Islet of Langerhans (tissue), 1 donor: ENCODE measurements around the gene GABRR2.
"Not testable (repeated sequence)": the region's sequence is repeated elsewhere in the genome, so short reads cannot be mapped to it uniquely, and the experiment has no call there.

Experiments
- FAIRE-seq: peaks from one replicate; lab custom pipeline; 2011; peaks lifted over from hg19 to GRCh38; lab: Jason Lieb, UNC

The GABRR2 gene

GRCh38 chr6:89323511-89323971 is 8.4 kb upstream of the GABRR2 start:
- FAIRE-seq, result no peak

DNA sequence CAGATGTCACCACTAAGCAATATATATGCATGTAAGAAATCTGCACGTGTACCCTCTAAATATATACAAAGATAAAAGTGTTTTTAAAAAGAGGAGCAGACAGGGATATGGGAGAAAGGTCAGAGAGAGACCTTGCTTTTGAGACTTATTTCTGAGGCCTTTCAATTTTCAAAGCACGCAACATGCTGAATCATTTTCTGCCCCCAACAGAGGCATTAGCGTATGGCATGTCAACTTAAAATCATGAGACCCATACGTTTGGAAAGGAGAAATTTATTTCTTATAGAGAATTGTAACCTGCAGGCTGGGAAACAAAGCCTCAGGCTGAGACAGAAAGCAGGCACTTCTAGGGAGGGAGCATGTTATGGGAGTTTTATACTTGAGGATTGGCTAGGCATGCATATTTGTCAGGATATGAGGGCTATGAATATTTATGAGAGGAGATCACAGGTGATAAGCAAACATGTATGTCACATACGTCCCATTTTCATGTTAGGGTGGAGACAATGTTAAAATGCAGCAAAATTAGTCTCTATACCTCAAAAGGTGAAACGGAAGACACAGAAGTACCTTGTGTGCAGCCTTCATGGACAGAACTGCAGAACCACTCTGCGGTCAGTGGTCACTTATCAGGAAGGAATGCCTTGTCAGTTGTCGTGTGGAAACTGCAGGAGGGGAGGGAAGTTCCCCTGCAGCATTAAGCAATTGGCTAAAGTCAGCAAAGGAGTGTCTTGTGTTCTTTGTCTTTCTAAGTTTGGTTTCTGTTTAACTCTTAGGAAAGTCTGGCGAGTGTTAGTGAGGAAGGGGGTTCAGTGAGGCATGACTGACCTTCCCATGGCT is 6.3 kb upstream of the GABRR2 start:
- no peak for FAIRE-seq

DNA sequence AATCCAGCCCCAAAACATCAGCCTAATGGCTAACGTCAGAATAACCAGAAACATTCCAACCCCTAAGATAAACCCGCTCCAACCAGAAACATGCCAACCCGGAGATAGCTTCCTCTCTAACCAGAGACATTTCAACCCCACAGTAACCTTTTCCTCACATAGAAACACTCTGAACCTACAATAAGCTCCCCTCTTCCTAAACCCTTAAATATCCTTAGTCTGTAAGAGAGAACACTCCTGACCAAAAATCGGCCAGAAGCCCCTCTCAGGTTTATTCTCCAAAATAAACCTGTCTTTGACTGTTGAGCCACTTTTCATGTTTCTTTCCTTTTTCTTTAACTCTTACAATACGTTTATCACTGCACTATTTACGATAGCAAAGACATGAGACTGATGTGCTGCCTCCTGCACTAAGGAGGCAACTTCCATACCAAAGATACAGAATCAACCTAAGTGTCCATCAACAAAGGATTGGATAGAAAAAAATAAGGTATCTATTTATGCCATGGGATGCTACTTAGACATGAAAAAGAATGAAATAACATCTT is 5.0 kb upstream of the GABRR2 start:
- no peak for FAIRE-seq

DNA sequence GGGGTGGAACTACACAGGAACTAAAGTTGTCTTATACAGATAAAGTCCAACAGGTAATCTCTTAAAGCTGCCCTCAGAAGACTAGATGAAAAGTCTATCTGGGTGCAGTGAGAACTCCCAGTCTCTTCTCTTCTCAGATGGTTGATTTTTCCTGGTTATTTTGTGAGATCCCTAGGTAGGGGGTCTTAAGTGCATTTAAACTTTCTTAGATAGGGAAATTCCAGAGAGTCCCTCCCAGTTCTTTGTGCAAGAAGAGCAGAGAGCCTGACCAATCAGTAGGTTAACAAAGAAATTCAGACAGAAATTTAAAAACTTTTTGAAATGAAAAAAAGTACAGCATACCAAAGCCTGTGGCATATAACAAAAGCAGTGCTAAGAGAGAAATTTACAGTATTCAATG is 2.0 kb upstream of the GABRR2 start:
- no peak for FAIRE-seq

GRCh38 chr6:89314692-89315091 is 407 bp downstream of the GABRR2 start:
- FAIRE-seq, result no peak

DNA sequence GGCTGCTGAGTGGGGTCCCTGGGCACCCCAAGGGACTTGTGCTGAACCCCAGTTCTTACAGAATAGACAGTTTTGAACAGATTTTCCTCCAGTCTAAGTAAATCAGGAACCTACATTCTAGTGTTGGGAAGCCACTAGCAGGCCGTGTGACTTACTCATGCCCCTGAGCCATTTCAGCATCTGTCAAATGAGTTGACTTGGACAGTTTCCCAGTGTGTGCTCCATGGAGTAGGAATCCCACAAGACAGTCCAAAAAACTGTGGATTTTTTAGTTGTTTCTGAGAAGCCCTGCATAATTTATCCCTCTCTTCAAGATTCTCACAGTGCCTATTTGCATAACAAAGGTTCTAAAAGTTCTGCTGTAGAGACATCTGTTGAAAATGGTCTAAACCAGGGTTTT is 2.1 kb downstream of the GABRR2 start:
- no peak for FAIRE-seq

- FAIRE-seq, result no peak
These were observed 3.1 kb downstream of the GABRR2 start for GRCh38 chr6:89311853-89312531.

DNA sequence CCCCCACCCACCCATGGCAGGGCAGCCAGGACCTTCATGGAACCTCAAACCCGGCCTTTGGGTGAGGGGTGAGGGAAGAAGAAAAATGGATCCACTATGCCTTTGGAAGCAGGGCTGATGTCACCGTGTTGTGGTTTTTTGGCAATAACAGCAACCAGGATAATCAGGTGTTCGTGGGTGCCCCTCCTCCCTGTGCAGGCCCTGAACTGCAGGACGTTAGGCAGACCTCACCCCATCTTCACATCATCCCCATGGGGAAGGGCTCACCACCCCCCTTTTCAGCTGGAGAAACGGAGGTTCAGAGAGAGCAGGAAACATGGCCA is 3.6 kb downstream of the GABRR2 start:
- FAIRE-seq, result no peak

DNA sequence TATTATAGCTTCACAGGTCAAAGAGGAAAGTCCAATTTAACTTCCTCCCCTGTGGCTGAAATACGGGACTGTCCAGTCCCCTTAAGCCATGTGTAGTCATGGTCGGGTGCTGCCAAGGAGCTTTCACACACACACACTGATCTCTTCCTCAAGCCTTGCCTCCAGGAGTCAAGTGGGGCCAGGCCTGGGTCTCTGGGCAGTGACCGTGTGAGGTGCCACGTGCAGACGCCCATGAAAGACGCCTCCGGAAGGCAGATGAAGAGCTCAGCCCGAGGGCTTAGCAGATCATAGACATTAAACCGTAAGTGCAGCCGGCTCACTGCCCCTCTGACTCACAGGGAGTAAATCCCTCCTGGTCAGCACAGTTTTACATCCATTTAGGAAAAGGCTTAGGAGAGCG is 4.2 kb downstream of the GABRR2 start:
- FAIRE-seq, result no peak

DNA sequence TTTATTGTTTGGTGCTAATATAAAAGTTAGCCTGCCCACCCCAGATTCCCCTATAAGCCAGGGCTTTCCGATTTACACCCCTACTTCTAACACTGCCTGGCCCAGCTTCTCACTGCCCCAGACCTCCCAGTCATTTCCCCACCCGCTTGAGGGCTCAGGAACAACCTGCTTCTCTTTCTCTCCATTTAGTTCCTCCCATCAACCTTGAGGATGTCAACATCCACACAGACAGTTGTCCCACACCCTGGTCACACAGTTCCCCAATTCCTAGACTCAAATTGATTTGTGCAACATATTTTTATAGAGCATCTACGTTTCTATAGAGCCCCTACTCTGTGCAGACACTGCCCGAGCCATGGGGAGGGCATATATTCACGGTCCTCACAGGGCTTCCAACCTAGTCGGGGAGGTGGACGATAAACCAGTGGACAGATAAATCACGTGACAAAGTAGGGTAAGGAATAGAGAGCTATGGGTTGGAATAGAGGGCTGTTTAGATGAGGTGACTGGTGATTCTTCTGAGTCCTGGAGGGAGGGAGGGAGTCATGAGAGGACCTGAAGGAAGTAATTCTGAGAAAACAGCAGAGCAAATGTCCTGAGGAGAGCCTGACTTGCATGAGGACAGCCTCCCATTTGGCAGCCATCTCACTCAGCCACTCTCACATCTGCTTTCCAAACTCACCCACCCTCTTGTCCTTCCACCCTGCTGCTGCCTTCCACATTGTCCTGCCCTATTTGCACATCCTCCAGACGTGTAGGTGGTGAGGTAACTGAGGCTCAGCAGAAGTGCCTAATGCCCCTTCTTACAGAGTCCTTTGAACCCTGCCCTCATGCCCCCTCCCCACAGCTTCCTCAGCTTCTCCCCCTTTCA is 6.3 kb downstream of the GABRR2 start:
- FAIRE-seq, result no peak

GRCh38 chr6:89304517-89304916 is 10.6 kb downstream of the GABRR2 start:
- not testable (repeated sequence) for FAIRE-seq

GRCh38 chr6:89302936-89303335 is 12.2 kb downstream of the GABRR2 start:
- no peak for FAIRE-seq

DNA sequence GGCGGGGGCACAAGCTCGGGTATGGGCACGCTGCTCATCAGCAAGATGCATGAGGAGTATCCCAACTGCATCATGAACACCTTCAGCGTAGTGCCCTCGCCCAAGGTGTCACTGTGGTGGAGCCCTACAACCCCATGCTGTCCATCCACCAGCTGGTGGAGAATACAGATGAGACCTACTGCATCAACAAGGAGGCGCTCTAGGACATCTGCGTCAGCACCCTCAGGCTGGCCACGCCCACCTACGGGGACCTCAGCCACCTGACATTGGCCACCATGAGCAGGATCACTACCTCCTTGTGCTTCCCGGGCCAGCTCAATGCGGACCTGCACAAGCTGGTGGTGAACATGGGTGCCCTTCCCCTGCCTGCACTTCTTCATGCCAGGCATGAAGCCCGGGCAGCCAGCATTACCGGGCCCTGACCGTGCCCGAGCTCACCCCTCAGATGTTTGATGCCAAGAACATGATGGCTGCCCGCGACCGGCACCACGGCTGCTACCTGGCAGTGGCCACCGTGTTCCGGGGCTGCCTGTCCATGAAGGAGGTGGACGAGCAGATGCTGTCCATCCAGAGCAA is 12.8 kb downstream of the GABRR2 start:
- FAIRE-seq, result no peak

DNA sequence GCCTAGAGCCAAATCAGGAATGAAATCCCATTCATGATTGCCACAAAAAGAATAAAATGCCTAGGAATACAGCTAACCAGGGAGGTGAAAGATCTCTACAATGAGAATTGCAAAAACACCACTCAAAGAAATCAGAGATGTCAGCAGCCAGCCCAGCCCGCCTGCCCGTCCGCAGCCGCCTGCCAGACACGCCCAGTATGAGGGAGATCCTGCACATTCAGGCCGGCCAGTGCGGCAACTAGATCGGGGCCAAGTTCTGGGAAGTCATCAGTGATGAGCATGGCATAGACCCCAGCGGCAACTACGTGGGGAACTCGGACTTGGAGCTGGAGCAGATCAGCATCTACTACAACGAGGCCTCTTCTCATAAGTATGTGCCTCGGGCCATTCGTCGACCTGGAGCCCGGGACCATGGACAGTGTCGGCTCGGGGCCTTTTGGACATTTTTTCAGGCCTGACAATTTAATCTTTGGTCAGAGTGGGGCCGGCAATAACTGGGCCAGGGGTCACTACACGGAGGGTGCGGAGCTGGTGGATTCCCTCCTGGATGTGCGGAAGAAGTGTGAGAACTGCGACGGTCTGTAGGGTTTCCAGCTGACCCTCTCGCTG is 13.4 kb downstream of the GABRR2 start:
- FAIRE-seq, result no peak

DNA sequence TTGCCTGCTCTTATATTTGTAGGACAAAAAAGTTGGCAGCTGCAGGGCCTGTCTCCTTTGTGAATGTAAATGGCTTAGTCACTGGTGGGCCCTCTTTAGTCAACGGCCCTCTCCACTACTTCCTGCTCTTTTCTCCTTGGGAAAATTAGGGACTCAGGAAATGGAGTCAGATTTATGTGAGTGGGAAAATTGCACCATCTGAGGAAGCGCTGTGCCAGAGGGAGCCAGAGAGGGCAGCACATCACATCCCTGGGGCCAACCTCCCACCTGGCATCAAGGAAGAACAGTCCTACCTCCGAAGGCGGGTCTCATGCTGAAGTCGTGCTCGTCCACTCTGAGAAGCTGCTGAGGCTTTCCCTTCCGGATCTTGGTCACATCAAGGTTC is 15.6 kb downstream of the GABRR2 start:
- no peak for FAIRE-seq

DNA sequence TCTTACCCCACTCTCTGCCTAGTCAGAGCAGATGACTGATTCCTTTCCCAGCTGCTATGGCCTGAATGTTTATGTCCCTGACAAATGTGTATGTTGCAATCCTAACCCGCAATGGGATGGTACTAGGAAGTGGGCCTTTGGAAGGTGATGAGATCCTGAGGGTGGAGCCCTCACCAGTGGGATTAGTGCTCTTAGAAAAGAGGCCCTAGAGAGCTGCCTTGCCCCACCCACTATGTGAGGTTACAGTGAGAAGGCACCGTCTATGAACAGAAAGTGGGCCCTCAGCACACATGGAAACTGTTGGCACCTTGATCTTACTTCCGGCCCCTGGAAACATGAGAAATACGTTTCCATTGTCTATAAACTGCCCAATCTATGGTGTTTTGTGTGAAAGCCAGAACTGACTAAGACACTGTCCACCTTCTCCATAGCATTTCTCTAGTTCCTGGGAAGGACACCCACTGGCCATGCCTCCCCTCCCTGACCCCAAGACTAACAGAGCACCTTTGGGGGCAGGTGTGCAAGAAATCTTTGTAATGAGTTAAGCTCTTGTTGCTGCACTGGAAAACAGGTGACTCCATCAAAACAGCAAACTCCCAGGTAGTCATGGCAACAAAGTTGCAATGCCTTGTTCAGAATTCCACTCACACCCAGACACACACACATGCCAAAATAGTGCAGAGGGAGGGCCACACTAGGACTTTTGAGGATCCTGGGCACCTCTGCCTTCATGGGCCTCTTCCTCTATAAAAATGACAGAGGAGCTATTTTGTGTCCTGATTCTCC is 16.2 kb downstream of the GABRR2 start:
- no peak for FAIRE-seq

GRCh38 chr6:89297695-89298351 is 17.3 kb downstream of the GABRR2 start:
- FAIRE-seq, result no peak

- FAIRE-seq, result no peak
These were observed 19.1 kb downstream of the GABRR2 start for GRCh38 chr6:89295981-89296380.

DNA sequence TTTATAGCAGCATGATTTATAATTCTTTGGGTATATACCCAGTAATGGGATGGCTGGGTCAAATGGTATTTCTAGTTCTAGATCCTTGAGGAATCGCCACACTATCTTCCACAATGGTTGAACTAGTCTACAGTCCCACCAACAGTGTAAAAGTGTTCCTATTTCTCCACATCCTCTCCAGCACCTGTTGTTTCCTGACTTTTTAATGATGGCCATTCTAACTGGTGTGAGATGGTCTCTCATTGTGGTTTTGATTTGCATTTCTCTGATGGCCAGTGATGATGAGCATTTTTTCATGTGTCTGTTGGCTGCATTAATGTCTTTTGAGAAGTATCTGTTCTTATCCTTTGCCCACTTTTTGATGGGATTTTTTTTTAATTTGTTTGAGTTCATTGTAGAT is 20.0 kb downstream of the GABRR2 start:
- FAIRE-seq, result not testable (repeated sequence)

- no peak for FAIRE-seq
These were observed 23.8 kb downstream of the GABRR2 start for GRCh38 chr6:89291256-89291819.
